ENCODE data around the gene SNRPD1. TPM values are rescaled to one million over a fixed set of nuclear protein-coding genes. Genes with fewer than 3 reads are reported as not detected.
"Not testable (repeated sequence)": the region's sequence is repeated elsewhere in the genome, so short reads cannot be mapped to it uniquely, and the experiment has no call there.

Gene SNRPD1
- total RNA-seq, 1 donor from 2014 or later, result 56.5 TPM

GRCh38 chr18:21629089-21629832, 17.1 kb downstream of the SNRPD1 start:
- no peak for TF ChIP-seq CTCF (IDR thresholded peaks at IDR 0.05; ENCODE audit: partially characterized antibody, unreplicated experiment)
- peaks cover 2% of the 10 kb centered on the region for H3K27me3 Mint-ChIP-seq (ENCODE audit: unreplicated experiment)
- H3K36me3 Mint-ChIP-seq (ENCODE audit: unreplicated experiment), result no peaks in the 10 kb centered on the region
- DNase-seq, result no peak
- no peak overlapping the region for H3K27ac Mint-ChIP-seq (ENCODE audit: unreplicated experiment)
- no peaks in the 10 kb centered on the region for H3K9me3 Mint-ChIP-seq (ENCODE audit: unreplicated experiment)
- no peak overlapping the region for H3K4me3 Mint-ChIP-seq (ENCODE audit: unreplicated experiment)
- no peaks in the 10 kb centered on the region for H3K4me1 Mint-ChIP-seq (ENCODE audit: low read depth, unreplicated experiment)

- no peak for TF ChIP-seq CTCF (IDR thresholded peaks at IDR 0.05; ENCODE audit: partially characterized antibody, unreplicated experiment)
- Mint-ChIP-seq H3K36me3 (ENCODE audit: unreplicated experiment) (no peaks in the 10 kb centered on the region), H3K27ac (ENCODE audit: unreplicated experiment) (no peak overlapping the region), H3K27me3 (ENCODE audit: unreplicated experiment) (peaks cover 4% of the 10 kb centered on the region), H3K4me1 (ENCODE audit: low read depth, unreplicated experiment) (no peaks in the 10 kb centered on the region), H3K9me3 (ENCODE audit: unreplicated experiment) (peaks cover 2% of the 10 kb centered on the region), H3K4me3 (ENCODE audit: unreplicated experiment) (no peak overlapping the region)
- DNase-seq, result no peak
Measured at GRCh38 chr18:21632393-21632792, 20.3 kb downstream of the SNRPD1 start.

GRCh38 chr18:21634588-21635199, 22.6 kb downstream of the SNRPD1 start:
- no peak for TF ChIP-seq CTCF (IDR thresholded peaks at IDR 0.05; ENCODE audit: partially characterized antibody, unreplicated experiment)
- no peak for DNase-seq
- H3K4me1 Mint-ChIP-seq (ENCODE audit: low read depth, unreplicated experiment), result peaks cover 2% of the 10 kb centered on the region
- no peak overlapping the region for H3K27ac Mint-ChIP-seq (ENCODE audit: unreplicated experiment)
- no peaks in the 10 kb centered on the region for H3K36me3 Mint-ChIP-seq (ENCODE audit: unreplicated experiment)
- H3K27me3 Mint-ChIP-seq (ENCODE audit: unreplicated experiment), result peaks cover 4% of the 10 kb centered on the region
- H3K4me3 Mint-ChIP-seq (ENCODE audit: unreplicated experiment), result no peak overlapping the region
- peaks cover 2% of the 10 kb centered on the region for H3K9me3 Mint-ChIP-seq (ENCODE audit: unreplicated experiment)

- H3K9me3 Mint-ChIP-seq (ENCODE audit: unreplicated experiment), result peaks cover 2% of the 10 kb centered on the region
- no peak for DNase-seq
- peaks cover 2% of the 10 kb centered on the region for H3K27me3 Mint-ChIP-seq (ENCODE audit: unreplicated experiment)
- H3K4me1 Mint-ChIP-seq (ENCODE audit: low read depth, unreplicated experiment), result peaks cover 4% of the 10 kb centered on the region
- no peak overlapping the region for H3K4me3 Mint-ChIP-seq (ENCODE audit: unreplicated experiment)
- TF ChIP-seq CTCF (IDR thresholded peaks at IDR 0.05; ENCODE audit: partially characterized antibody, unreplicated experiment), result no peak
- no peaks in the 10 kb centered on the region for H3K36me3 Mint-ChIP-seq (ENCODE audit: unreplicated experiment)
- no peak overlapping the region for H3K27ac Mint-ChIP-seq (ENCODE audit: unreplicated experiment)
Measured at GRCh38 chr18:21636769-21637168, 24.7 kb downstream of the SNRPD1 start.

- TF ChIP-seq CTCF (IDR thresholded peaks at IDR 0.05; ENCODE audit: partially characterized antibody, unreplicated experiment), result no peak
- DNase-seq, result no peak
- Mint-ChIP-seq H3K27me3 (ENCODE audit: unreplicated experiment) (peaks cover 2% of the 10 kb centered on the region), H3K27ac (ENCODE audit: unreplicated experiment) (no peak overlapping the region), H3K4me1 (ENCODE audit: low read depth, unreplicated experiment) (peaks cover 6% of the 10 kb centered on the region), H3K36me3 (ENCODE audit: unreplicated experiment) (no peaks in the 10 kb centered on the region), H3K9me3 (ENCODE audit: unreplicated experiment) (peaks cover 2% of the 10 kb centered on the region), H3K4me3 (ENCODE audit: unreplicated experiment) (no peak overlapping the region)
Measured at GRCh38 chr18:21638822-21639221, 26.7 kb downstream of the SNRPD1 start.

GRCh38 chr18:21640375-21640774, 28.3 kb downstream of the SNRPD1 start:
- not testable (repeated sequence) for H3K4me3 Mint-ChIP-seq (ENCODE audit: unreplicated experiment); H3K4me1 Mint-ChIP-seq (ENCODE audit: low read depth, unreplicated experiment); DNase-seq; H3K27me3 Mint-ChIP-seq (ENCODE audit: unreplicated experiment); H3K36me3 Mint-ChIP-seq (ENCODE audit: unreplicated experiment); H3K9me3 Mint-ChIP-seq (ENCODE audit: unreplicated experiment); H3K27ac Mint-ChIP-seq (ENCODE audit: unreplicated experiment)
